ENCODE data around the gene LHFPL6.

Gene LHFPL6

DNA sequence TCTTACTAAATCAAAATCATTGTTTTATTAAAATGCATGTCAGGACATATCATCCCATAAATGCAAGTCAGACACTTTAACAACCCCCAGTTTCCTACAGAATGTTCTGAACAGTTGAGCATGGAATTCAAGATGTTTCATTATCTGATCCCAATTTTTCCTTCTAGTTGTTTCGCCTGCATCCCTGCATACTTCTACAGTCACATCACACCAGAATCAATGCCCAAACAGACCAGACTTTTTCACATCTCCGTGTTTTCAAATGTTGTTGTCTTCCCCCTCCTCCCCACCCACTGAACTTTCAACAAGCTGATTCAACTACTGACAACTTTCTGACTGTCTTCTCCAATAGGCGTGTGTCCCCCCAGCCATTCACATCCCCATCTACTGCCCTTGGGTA, 48.6 kb downstream of the LHFPL6 start:
- DNase-seq (ENCODE audit: low spot score): no peak

DNA sequence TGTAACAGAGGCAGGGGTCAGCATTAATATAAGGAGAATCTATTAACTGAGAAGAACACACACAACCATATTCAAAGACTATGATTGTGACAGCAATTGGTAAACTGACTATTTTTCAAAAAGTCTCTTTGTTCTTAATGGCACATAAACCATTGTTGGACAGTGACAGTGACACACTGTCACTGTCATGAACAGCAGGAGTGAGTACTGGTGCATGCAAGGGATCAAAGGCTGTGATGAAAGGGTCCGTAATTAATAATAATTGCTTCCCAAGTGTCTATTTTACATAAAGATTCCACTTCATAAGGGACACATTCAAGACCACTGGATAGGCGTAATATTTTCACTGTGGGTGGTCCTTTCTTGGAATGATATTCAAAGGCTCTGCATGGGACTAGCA, 50.7 kb downstream of the LHFPL6 start:
- DNase-seq (ENCODE audit: low spot score): no peak

DNA sequence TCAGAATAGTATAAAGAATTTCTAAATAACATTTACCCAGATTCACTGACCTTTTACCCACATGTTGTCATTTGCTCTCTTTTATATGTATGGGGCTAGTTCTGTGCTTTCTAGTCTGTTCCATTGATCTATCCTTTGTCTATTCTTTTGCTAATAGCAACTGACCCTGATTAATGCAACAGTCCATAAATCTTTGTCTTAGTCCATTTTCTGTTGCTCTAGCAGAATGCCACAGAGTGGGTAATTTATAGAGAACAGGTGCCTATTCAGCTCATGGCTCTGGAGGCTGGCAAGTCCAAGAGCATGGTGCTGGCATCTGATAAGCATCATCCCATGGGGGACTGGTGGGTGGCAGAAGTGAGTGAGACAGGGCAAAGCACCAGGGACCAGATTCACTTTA, 52.1 kb downstream of the LHFPL6 start:
- no peak for DNase-seq (ENCODE audit: low spot score)

DNA sequence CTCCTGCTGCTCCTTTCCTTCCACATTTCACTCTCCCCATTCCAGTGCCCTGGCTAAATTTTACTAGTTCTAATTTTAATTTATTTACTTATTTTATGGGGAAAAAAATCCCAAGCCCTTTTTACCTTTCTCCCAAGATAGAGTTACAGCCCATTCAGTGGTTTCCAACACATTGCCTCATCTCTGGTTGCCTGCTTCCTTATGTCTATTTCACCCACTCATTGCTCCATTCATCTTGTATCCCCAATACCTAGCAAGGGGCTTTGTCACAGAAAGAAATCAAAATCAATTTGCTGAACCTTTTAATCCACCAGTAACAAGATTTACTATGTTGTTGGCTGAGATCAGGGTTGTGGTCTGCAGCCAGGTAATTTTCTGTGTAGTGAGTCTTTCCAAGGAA, 55.9 kb downstream of the LHFPL6 start:
- DNase-seq (ENCODE audit: low spot score): no peak

GRCh38 chr13:39542361-39542760, 60.6 kb downstream of the LHFPL6 start:
- DNase-seq (ENCODE audit: low spot score): no peak

GRCh38 chr13:39540929-39541605, 61.9 kb downstream of the LHFPL6 start:
- DNase-seq (ENCODE audit: low spot score): no peak

DNA sequence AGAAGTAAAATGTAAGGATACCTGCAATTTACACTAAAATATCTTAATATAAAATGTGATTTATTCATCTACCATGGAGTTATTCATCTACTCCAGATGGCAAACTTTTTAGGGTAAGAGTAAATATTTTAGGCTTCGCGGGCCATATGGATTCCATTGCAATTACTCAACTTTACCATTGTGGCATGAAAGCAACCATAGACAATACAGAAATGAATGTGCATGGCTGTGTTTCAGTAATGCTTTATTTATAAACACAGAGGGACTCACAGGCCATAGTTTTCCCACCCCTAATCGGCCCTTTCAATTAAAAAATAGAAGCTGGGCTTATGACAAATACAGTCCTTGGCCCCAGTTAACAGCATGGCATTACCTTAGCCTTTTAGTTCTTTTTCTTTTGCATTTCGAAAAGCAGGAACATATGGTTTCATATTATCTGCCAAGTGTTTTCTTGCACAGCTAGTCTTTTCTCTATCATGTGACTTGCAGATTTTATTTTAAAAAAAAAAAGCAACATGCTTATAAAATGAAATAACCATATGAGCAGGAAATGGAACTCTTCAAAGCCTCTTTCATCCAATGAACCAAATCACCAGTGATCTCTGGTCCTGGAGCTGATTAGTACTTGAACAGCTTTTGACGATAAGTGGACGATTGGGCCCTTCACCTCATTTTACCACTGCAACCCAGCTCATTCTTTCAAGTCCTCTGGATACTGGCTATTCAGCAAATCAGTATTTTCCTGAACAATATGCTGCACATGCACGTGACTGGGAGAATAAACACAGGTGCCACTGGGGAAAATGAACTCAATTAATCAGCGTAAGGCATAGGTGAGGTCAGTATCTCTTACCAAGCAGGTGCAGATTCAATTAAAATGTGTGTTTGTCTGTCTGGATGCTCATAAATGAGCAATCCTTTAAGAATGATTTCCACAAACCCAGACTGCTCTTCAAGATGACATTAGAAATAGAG, 63.9 kb downstream of the LHFPL6 start:
- no peak for DNase-seq (ENCODE audit: low spot score)

GRCh38 chr13:39536906-39537305, 66.1 kb downstream of the LHFPL6 start:
- no peak for DNase-seq (ENCODE audit: low spot score)

GRCh38 chr13:39536274-39536673, 66.7 kb downstream of the LHFPL6 start:
- no peak for DNase-seq (ENCODE audit: low spot score)

GRCh38 chr13:39533651-39534150, 69.3 kb downstream of the LHFPL6 start:
- no peak for DNase-seq (ENCODE audit: low spot score)

GRCh38 chr13:39531646-39532045, 71.3 kb downstream of the LHFPL6 start:
- DNase-seq (ENCODE audit: low spot score): peak; percentile 8

GRCh38 chr13:39530916-39531315, 72.1 kb downstream of the LHFPL6 start:
- DNase-seq (ENCODE audit: low spot score): no peak

GRCh38 chr13:39528661-39528980, 74.4 kb downstream of the LHFPL6 start:
- DNase-seq (ENCODE audit: low spot score): no peak

GRCh38 chr13:39527961-39528660, 74.9 kb downstream of the LHFPL6 start:
- peak; percentile 13 for DNase-seq (ENCODE audit: low spot score)

DNA sequence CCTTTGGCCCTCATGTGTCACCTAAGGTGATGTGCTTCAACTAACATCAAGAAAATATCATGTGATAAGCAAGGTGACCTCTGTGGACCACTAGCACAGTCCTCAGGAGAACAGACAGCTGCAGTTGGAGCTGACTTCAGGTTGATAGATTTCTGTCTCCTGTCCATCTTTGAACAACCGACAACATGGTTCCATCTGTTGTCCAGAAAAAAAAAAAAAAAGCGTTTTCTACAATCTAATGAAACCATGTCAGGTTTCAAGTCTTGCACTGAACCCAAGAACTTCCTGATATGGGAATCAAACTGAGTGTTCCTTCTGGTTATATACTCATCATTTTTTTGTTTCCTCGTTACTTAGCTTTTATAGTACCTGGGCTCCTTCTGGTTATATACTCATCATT, 75.7 kb downstream of the LHFPL6 start:
- DNase-seq (ENCODE audit: low spot score): no peak

DNA sequence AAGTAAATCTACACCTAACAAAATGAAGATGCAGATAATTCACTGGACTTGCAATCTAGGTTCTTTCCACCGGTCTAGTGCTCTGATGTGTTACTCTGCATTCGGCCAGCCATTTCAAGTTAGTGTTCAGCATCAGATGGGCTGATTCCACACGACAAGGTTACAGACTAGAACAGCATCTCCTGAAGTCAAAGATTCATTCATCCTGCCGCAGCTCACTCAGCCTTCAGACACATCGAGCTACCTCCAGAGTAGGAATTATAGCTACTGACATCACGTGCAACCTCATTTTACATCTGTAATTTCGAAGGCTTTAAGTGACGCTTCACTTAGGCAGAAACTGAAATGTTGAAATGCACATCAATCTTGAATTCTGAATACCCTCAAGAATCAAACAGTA, 76.5 kb downstream of the LHFPL6 start:
- no peak for DNase-seq (ENCODE audit: low spot score)

DNA sequence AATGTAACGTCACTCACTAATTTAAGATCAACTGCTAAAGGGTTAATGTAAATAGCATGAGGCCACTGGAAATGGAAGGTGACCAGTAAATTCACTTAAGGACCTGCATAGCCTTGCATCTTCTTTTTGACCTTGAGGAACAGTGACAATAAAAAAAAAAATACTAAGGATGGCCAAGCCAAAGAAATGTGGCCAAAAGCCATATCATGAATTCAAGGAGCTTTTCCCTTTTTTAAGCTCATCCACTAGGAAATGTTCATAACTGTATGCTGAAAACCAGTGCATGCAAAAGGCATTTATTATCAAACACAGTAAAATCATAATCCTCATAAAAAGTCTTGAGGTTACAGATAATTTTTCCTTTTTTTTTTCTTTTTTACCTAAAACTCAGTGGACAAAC, 77.5 kb downstream of the LHFPL6 start:
- no peak for DNase-seq (ENCODE audit: low spot score)

GRCh38 chr13:39524795-39525194, 78.2 kb downstream of the LHFPL6 start:
- DNase-seq (ENCODE audit: low spot score): no peak

GRCh38 chr13:39522329-39522728, 80.7 kb downstream of the LHFPL6 start:
- DNase-seq (ENCODE audit: low spot score): no peak

GRCh38 chr13:39521701-39522100, 81.3 kb downstream of the LHFPL6 start:
- DNase-seq (ENCODE audit: low spot score): no peak

DNA sequence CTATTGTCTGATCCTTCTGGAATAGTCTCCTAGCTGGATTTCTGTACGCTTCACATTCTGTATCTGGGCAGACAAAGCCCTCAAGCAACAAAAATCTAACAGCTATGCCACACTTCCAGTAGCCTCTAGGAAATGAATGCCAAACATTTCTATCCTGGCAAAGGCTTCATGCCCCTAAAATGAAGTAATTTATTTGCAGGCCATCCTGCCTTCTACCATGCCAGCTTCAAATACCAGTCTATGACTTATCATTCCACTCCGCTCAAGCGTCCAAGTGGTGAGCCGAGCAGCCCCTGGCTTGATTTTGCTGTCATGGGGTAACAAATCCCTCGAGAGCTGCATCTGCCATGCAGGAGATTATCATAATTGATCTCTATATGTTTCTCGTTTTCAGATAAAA, 86.9 kb downstream of the LHFPL6 start:
- DNase-seq (ENCODE audit: low spot score): no peak

DNA sequence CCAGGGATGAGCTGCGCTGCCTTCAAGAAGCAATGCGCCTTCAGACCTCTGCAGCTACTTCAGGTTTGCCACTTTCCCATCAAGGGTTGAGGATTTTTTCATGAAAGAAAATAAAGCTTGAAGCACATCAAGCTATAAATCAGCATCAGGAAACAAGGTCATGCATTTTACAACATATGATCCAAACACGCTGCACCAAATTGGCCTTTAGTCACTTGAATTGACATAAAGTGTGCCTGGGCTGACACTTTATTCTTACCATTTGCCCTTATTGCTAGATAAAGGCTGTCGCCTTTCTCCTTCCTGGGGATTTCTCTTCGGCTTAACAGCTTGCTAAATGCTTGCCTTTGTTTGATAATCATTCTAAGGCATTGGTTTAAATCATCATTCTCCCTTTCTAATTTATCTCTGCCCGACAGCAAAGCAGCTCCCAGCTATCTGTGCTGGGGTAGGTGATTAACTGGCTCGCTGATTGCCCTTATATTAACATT, 87.7 kb downstream of the LHFPL6 start:
- DNase-seq (ENCODE audit: low spot score): no peak

DNA sequence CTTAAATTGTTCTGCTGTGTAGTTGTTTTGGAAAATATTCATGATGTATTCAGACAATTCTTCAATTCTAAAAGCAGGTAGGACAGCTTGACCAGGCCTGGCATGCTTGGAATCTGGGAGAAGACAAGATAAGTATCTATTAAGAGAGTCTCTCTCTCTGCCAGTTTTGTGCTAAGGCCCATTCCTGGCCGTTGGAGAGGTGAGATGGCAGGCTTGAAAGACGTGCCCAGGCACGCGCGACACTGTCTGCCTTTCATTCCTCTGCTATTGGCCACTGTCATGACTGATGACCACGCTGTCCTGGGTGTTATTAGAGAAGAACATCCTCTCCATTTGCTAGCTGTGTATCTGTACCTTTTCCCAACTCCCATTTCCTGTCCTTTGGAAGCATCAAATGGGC, 90.3 kb downstream of the LHFPL6 start:
- no peak for DNase-seq (ENCODE audit: low spot score)

Data from SW480 (cell line).